GM23248 (cell line): Measurements from ENCODE around the gene ZNF280A.

Experiments
- EZH2 ChIP-seq: fragments of 200-600 bp; sonication (generic); IDR thresholded peaks from 2 replicates; pipeline ENCODE4 v1.6.1; 2018; ENCODE audit warnings: antibody characterized with exemption, mild to moderate bottlenecking; ENCODE audit not compliant: insufficient read depth, poor library complexity, severe bottlenecking
- EZH2phosphoT487 ChIP-seq: fragments of 200-600 bp; sonication (generic); IDR thresholded peaks from 2 replicates; pipeline ENCODE4 v1.6.1; 2018; ENCODE audit warnings: antibody characterized with exemption, moderate library complexity, mild to moderate bottlenecking, low read depth; ENCODE audit not compliant: insufficient read depth

GRCh38 chr22:22488736-22489135 is 31.3 kb downstream of the ZNF280A start:
- TF ChIP-seq EZH2phosphoT487 (no peak), EZH2 (no peak)
